MV-4-11 (cell line): ENCODE results near the gene TNKS1BP1.
"Not testable (repeated sequence)": the region's sequence is repeated elsewhere in the genome, so short reads cannot be mapped to it uniquely, and the experiment has no call there.

ENCODE experiments used
- DNase-seq: peaks from one replicate; lab custom pipeline; 2025; lab: John Stamatoyannopoulos, UW

Gene TNKS1BP1

GRCh38 chr11:57324886-57325734, at the start of gene TNKS1BP1:
TSS of gene TNKS1BP1 (minus strand) at chr11:57324952. CDS start at chr11:57321885, 3,067 bp downstream.
- DNase-seq = peak; percentile 95

GRCh38 chr11:57373146-57373545, 48.4 kb upstream of the TNKS1BP1 start:
- no peak for DNase-seq

- DNase-seq = no peak
These were observed 46.2 kb upstream of the TNKS1BP1 start for GRCh38 chr11:57370941-57371340.

GRCh38 chr11:57370251-57370650, 45.5 kb upstream of the TNKS1BP1 start:
- DNase-seq = no peak

GRCh38 chr11:57368845-57369232, 44.1 kb upstream of the TNKS1BP1 start:
- DNase-seq = no peak

- DNase-seq = no peak
These were observed 43.5 kb upstream of the TNKS1BP1 start for GRCh38 chr11:57368106-57368844.

- no peak for DNase-seq
These were observed 40.3 kb upstream of the TNKS1BP1 start for GRCh38 chr11:57364851-57365660.

GRCh38 chr11:57363131-57364080, 38.7 kb upstream of the TNKS1BP1 start:
- no peak for DNase-seq

- DNase-seq = no peak
These were observed 37.2 kb upstream of the TNKS1BP1 start for GRCh38 chr11:57361926-57362325.

GRCh38 chr11:57361420-57361819, 36.7 kb upstream of the TNKS1BP1 start:
- DNase-seq = not testable (repeated sequence)

GRCh38 chr11:57360991-57361390, 36.2 kb upstream of the TNKS1BP1 start:
- no peak for DNase-seq

- DNase-seq = no peak
These were observed 35.3 kb upstream of the TNKS1BP1 start for GRCh38 chr11:57359896-57360690.

- DNase-seq = no peak
These were observed 34.6 kb upstream of the TNKS1BP1 start for GRCh38 chr11:57359396-57359795.

GRCh38 chr11:57358991-57359390, 34.2 kb upstream of the TNKS1BP1 start:
- DNase-seq = no peak

- peak; percentile 9 for DNase-seq
These were observed 33.8 kb upstream of the TNKS1BP1 start for GRCh38 chr11:57358543-57358961.

- DNase-seq = no peak
These were observed 33.1 kb upstream of the TNKS1BP1 start for GRCh38 chr11:57357856-57358255.

GRCh38 chr11:57357310-57357709, 32.6 kb upstream of the TNKS1BP1 start:
- DNase-seq = no peak

GRCh38 chr11:57356268-57356667, 31.5 kb upstream of the TNKS1BP1 start:
- DNase-seq = peak; percentile 67

- no peak for DNase-seq
These were observed 29.9 kb upstream of the TNKS1BP1 start for GRCh38 chr11:57354699-57355098.

- DNase-seq = peak; percentile 26
These were observed 29.1 kb upstream of the TNKS1BP1 start for GRCh38 chr11:57353852-57354251.
